ENCODE measurements around the gene IQCE.

Gene IQCE

GRCh38 chr7:2611401-2611800 is 52.6 kb downstream of the IQCE start:
- TF ChIP-seq ZNF274 (IDR thresholded peaks at IDR 0.05; ENCODE audit: low read depth, low read length), result no peak
- no peak overlapping the region for H3K4me3 ChIP-seq (ENCODE audit: low read length)

GRCh38 chr7:2611922-2612321 is 53.1 kb downstream of the IQCE start:
- no peak for TF ChIP-seq ZNF274 (IDR thresholded peaks at IDR 0.05; ENCODE audit: low read depth, low read length)
- no peak overlapping the region for H3K4me3 ChIP-seq (ENCODE audit: low read length)

DNA sequence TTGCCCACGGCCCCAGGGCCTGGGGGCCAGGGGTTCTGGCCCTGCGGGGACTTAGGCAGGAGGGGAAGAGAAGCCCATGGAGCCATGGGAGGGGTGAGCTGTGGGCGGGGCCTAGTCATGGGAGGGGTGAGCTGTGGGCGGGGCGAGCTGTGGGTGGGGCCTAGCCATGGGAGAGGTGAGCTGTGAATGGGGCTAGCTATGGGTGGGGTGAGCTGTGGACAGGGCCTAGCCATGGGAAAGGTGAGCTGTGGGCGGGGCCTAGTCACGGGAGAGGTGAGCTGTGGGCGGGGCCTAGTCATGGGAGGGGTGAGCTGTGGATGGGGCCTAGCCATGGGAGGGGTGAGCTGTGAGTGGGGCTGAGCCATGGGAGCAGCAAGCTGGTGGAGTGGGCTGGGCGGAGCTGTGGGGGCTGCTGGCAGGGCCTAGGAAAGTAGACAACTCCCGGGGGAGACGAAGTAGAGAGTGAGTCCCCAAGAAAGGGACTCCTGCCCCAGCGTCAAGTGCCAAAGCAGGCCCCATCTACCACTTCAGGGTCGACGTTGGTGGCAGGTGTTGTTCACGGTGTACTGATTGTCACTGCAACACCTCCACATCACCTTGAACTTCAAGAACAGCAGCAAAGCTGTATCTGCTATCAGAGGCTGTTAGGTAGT is 53.8 kb downstream of the IQCE start:
- no peak for TF ChIP-seq ZNF274 (IDR thresholded peaks at IDR 0.05; ENCODE audit: low read depth, low read length)

GRCh38 chr7:2613098-2613930 is 54.5 kb downstream of the IQCE start:
- TF ChIP-seq ZNF274 (IDR thresholded peaks at IDR 0.05; ENCODE audit: low read depth, low read length), result no peak
- no peak overlapping the region for H3K4me3 ChIP-seq (ENCODE audit: low read length)

More for the DNA sequence above, 53.8 kb downstream of the IQCE start:
- no peak overlapping the region for H3K4me3 ChIP-seq (ENCODE audit: low read length)

- H3K4me3 ChIP-seq (ENCODE audit: low read length), result no peak overlapping the region
- TF ChIP-seq ZNF274 (IDR thresholded peaks at IDR 0.05; ENCODE audit: low read depth, low read length), result no peak
Measured at GRCh38 chr7:2613931-2614600, 55.3 kb downstream of the IQCE start.

- no peak for TF ChIP-seq ZNF274 (IDR thresholded peaks at IDR 0.05; ENCODE audit: low read depth, low read length)
- no peak overlapping the region for H3K4me3 ChIP-seq (ENCODE audit: low read length)
Measured at GRCh38 chr7:2614631-2615330, 56.0 kb downstream of the IQCE start.

- TF ChIP-seq ZNF274 (IDR thresholded peaks at IDR 0.05; ENCODE audit: low read depth, low read length), result no peak
- H3K4me3 ChIP-seq (ENCODE audit: low read length), result no peak overlapping the region
Measured at GRCh38 chr7:2616387-2617324, 57.9 kb downstream of the IQCE start.

GRCh38 chr7:2617325-2617905 is 58.6 kb downstream of the IQCE start:
- TF ChIP-seq ZNF274 (IDR thresholded peaks at IDR 0.05; ENCODE audit: low read depth, low read length), result no peak
- no peak overlapping the region for H3K4me3 ChIP-seq (ENCODE audit: low read length)

GRCh38 chr7:2619116-2619515 is 60.3 kb downstream of the IQCE start:
- no peak overlapping the region for H3K4me3 ChIP-seq (ENCODE audit: low read length)
- TF ChIP-seq ZNF274 (IDR thresholded peaks at IDR 0.05; ENCODE audit: low read depth, low read length), result no peak

- no peak for TF ChIP-seq ZNF274 (IDR thresholded peaks at IDR 0.05; ENCODE audit: low read depth, low read length)
Measured at GRCh38 chr7:2621061-2621828, 62.5 kb downstream of the IQCE start.

GRCh38 chr7:2621948-2622640 is 63.3 kb downstream of the IQCE start:
- H3K4me3 ChIP-seq (ENCODE audit: low read length), result no peak overlapping the region
- no peak for TF ChIP-seq ZNF274 (IDR thresholded peaks at IDR 0.05; ENCODE audit: low read depth, low read length)

More at GRCh38 chr7:2621061-2621828, 62.5 kb downstream of the IQCE start:
- no peak overlapping the region for H3K4me3 ChIP-seq (ENCODE audit: low read length)

All from GM08714 (cell line).